GDM1 (cell line): ENCODE measurements around the gene TMEM106C.
"Not testable (repeated sequence)": the region's sequence is repeated elsewhere in the genome, so short reads cannot be mapped to it uniquely, and the experiment has no call there.

Source experiments
- DNase-seq: peaks from one replicate; lab custom pipeline; 2025; lab: John Stamatoyannopoulos, UW

TMEM106C gene

DNA sequence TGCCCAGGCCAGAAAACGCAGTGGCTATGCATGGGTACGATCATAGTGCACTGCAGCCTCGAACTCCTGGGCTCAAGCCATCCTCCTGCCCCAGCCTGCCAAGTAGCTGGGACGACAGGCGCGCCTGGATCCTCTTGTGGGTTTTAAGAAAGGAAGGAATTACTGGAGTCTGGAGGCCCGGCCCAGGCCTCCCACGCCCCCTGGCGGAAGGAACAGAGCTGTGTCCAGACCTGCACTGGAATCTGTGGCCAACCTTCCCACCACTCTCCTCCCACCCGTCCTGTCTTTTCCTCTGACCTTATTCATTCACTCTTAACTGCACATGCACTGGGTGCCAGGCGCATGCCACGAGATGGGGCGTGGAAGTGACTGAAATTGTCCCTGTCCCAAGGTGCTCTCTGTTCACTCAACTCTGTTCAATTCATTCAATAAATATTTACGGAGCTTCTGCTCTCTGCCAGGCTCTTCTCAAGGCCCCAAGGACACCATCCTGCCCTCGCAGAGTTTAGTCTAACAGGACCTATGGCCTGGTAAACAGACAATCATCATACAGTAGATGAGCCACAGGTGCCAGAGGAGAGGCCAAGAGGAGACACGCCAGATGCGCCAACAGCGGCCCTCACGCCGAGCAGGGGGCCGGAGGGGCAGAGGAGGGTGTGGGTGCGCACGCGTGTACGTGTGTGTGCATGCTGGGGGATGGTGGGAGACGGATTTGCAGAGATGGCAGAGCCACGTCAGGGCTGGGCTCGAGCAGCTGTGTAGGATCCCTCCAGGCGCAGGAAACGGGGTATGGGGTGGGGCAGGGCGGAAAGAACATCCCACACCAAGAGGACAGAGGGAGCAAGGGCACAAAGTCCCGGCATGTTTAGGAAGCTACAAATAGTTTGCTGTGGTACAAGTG is 13.7 kb upstream of the TMEM106C start:
- DNase-seq: peak; percentile 47

- DNase-seq: no peak
Observed at GRCh38 chr12:47950856-47951468, 12.4 kb upstream of the TMEM106C start.

GRCh38 chr12:47954058-47954457 is 9.3 kb upstream of the TMEM106C start:
- no peak for DNase-seq

DNA sequence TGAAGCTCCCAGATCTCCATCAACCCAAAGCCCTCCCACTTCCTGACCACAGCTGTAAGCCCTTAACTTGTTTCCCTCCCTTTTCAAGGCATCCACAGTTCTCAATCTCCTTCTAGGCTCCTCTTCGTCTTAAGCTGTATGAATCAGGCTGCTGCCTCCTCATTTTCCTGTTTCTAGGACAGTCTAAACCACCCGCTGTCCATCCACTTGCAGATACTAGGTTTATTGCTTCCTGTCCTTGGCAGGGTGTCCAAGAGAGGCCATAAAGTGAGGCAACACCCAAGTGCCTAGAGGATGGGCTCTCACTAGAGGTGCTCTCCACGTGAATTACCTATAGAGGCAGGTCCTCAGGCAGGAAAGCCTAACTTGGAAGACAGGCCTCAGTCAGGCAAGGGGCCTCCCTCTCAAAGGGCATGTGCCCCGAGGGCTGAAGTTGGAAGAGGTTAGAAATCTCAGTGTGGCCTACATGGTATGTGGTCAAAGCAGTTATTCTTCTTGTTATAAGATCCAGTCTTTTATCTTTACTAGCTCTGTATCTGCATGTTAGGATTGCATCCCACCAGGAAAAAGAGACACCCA is 8.8 kb upstream of the TMEM106C start:
- DNase-seq: no peak

DNA sequence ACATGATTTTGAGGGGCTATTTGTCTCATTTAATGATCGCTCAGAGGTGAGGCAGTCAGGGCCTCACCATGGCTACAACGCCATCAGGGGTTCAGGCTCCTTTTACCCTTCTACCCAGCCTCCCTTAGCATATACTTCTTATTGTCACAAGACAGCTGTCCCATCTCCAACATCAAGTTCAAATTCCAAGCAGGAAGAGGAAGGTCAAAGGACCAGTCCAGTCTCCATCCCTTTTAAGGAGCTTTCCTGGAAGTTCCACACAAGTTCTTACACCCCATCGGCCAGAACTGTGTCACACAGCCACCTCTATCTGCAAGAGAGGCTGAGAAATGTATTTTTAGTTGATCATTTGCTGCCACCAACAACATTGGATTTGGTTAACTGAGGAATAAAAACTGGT is 8.3 kb upstream of the TMEM106C start:
- no peak for DNase-seq

DNA sequence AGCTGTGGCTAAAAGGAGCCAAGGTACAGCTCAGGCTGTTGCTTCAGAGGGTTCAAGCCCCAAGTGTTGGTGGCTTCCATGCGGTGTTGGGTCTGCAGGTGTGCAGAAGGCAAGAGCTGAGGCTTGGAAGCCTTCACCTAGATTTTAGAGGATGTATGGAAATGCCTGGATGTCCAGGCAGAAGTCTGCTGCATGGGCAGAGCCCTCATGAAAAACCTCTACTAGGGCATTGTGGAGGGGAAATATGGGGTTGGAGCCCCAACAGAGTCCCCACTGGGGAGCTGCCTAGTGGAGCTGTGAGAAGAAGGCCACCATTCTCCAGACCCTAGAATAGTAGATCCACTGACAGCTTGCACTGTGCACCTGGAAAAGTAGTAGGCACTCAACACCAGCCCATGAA is 5.7 kb upstream of the TMEM106C start:
- not testable (repeated sequence) for DNase-seq

GRCh38 chr12:47962198-47962597 is 1.2 kb upstream of the TMEM106C start:
- DNase-seq: no peak

DNA sequence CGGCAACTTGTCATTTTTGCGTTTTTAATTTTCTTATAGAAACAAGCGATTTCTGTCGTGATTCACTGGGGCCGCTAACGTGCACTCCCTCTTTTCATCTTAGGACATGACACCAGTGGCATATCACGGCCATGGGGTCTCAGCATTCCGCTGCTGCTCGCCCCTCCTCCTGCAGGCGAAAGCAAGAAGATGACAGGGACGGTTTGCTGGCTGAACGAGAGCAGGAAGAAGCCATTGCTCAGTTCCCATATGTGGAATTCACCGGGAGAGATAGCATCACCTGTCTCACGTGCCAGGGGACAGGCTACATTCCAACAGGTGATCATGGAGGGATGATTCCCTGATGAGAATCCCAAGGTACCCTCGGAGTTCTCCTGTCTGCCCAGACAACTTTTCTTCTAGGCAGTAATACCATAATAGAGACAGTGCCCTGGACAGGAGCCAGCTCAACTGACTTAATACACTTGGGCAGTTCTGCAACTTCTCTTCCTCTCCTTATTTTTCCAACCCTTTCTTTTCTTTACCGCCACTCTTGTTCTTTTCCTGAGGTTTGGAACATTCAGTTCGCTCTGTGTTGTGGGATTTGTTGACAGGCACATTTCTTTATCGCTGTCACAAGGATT is 821 bp downstream of the TMEM106C start:
- no peak for DNase-seq

- DNase-seq: no peak
Observed at GRCh38 chr12:47965581-47965980, 2.2 kb downstream of the TMEM106C start.

GRCh38 chr12:47967461-47968321 is 4.3 kb downstream of the TMEM106C start:
- no peak for DNase-seq

DNA sequence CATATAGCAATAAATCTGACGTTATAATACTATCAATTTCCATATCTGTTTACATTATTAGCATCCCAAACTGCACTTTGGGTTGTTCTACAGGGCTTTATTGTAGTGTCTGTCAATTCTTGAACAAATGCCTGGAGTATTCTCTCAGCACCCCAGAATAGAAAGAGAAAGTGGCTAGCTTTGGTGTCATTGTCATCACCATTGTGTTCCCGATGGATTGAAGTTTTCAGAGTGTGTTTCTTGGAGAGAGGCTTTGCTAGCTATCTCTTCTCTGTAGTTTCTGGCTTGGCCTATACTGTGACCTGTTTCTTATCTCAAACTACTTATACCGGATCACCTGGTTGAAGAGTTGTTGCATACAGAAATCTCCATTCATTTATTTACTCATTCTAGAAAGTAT is 6.4 kb downstream of the TMEM106C start:
- DNase-seq: no peak

DNA sequence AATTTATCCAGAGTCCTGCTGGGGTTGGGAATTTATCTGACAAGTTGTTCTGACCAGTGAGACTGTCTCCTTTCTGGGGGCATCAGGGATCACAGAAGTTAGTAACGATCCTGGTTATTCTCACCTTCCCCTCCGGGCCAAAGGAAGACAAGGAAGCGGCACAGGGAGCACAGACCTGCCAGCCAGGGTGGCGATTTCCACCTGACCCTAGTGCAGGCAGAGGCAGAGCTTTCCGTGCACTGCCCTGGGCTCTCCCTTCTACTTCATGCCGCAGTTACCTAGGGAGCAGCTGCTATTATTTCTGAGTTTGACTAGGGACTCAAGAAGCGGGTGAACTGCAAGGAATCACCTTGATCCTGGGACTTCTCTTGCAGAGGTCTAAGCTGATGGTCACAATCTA is 7.4 kb downstream of the TMEM106C start:
- DNase-seq: no peak

DNA sequence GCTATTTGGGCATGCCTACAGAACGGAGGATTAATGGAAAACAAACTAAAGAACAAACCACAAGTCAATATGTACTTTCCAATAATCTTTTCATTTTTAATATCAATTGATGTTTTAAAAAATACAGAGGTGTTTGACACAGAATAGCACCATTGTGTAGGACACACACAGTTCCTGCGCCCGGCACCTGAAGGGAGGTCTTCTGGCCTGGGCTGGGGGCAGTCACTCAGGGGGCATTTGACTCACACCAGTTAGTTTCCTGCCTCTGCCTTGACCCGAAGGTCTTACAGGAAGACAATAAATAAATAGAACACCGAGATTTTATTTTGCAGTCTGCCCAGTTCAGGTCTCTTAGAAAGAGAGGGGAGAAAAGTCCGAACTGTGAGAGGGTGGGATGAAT is 9.5 kb downstream of the TMEM106C start:
- no peak for DNase-seq

DNA sequence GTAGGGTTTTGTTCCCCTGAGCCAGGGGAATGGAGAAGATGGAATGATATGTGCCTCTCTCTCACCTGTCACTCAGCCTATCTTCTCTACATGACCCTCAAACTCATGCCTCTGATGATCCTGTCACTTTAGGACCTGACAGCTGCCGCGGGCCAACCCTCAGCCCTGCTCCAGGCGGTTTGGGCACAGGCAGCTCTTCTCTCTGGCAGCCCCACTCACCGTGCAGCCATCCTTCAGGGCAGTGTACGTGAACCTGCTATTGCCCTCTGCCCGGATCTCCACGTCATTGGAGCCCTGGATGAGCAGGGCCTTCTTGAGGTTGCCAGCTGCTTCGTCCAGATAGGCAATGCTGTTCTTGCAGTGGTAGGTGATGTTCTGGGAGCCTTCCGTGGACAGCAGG is 10.5 kb downstream of the TMEM106C start:
- no peak for DNase-seq

GRCh38 chr12:47975036-47975620 is 11.7 kb downstream of the TMEM106C start:
- no peak for DNase-seq

- no peak for DNase-seq
Observed at GRCh38 chr12:47975816-47976215, 12.4 kb downstream of the TMEM106C start.

GRCh38 chr12:47977046-47977771 is 13.8 kb downstream of the TMEM106C start:
- no peak for DNase-seq

GRCh38 chr12:47977772-47978597 is 14.6 kb downstream of the TMEM106C start:
- DNase-seq: no peak

DNA sequence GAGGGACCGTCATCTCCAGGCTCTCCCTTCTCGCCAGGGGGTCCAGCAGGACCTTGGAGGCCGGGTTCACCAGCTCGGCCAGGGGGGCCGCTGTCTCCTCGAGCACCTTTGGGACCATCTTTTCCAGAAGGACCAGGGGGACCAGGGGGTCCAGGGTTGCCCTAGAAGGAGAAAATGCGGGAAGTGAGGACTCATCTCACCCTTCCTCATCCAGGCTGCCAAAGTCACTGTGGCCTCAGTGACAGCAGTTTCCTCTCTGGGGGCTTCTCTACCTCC is 15.1 kb downstream of the TMEM106C start:
- no peak for DNase-seq

DNA sequence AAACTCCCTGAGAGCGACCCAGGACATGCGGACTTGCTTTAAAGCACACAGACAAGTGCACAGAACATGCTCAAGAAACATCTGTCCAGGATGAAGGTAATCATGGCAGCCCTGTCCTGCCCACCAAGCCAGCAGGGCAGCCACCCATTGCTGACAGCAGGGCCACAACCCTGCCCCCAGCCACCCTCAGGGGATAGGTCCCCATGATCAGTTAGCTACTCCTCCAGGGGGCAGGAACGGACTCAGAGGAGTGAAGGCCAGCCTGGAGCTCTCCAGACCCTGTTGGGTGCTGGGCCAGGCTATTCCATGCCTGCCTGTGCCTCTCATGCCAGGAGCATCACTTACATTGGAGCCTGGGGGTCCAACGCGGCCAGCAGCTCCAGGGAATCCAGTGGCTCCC is 15.8 kb downstream of the TMEM106C start:
- no peak for DNase-seq
